Measurements from ENCODE around the gene VPS37D.
"Not testable (repeated sequence)": the region's sequence is repeated elsewhere in the genome, so short reads cannot be mapped to it uniquely, and the experiment has no call there.

The VPS37D gene

GRCh38 chr7:73667344-73668102 is at the start of gene VPS37D:
Gene VPS37D (plus strand): TSS chr7:73667831. CDS start chr7:73667959, 128 bp downstream.
- DNase-seq (ENCODE audit: low spot score): peak; percentile 97

GRCh38 chr7:73618538-73618937 is 49.1 kb upstream of the VPS37D start:
- DNase-seq (ENCODE audit: low spot score): no peak

GRCh38 chr7:73619394-73619793 is 48.2 kb upstream of the VPS37D start:
- DNase-seq (ENCODE audit: low spot score): not testable (repeated sequence)

GRCh38 chr7:73621168-73622063 is 46.2 kb upstream of the VPS37D start:
- DNase-seq (ENCODE audit: low spot score): no peak

- no peak for DNase-seq (ENCODE audit: low spot score)
Measured at GRCh38 chr7:73622527-73622908, 45.1 kb upstream of the VPS37D start.

DNA sequence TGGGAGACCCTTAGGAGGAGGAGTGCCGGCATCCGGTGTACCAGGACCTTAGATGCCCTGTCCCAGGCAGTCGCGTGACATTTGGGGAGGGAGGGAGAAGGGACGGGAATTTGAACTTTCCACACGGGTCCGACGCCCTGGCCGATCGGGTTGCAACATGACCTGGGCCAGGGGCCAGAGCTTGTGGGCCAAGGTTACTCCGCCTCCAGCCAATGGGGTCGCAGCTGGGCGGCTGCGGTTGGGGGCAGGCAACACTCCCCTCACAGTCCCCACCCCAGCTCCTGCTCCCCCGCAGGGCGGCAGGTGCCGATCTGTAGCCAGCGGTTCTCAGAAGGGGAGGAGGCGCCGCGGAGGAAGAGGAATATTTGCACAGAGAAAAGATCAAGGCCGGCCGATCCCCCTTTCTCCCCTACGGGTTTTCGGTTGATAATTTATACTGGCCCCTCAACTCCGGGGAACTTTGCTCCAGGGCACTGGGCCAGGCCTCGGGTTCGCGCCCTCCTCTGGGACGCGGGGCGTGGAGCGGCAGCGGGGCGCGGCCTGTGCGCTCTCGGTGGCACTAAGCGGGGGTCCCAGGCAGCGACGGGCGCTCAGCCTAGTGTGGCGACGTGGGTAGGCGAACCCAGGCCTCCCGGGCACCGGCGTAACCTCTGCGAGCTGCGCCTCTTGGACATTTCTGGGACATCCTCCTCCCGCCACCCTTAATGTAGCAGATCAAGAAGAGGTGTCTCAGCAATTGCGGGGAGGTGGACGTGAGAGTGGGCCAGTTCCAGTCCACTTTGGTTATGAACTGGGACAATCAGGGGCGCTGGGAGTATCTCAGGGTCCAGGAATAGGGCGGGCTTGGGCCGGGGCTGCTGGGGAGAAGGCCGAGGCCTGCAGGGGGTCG is 44.5 kb upstream of the VPS37D start:
- DNase-seq (ENCODE audit: low spot score): no peak

GRCh38 chr7:73623798-73624668 is 43.6 kb upstream of the VPS37D start, which contains the start of gene MLXIPL:
Gene MLXIPL (minus strand): TSS chr7:73624522. CDS start chr7:73624492, 30 bp downstream.
- DNase-seq (ENCODE audit: low spot score): peak; percentile 90

GRCh38 chr7:73624669-73625001 is 43.0 kb upstream of the VPS37D start:
- no peak for DNase-seq (ENCODE audit: low spot score)

GRCh38 chr7:73625276-73625675 is 42.4 kb upstream of the VPS37D start:
- no peak for DNase-seq (ENCODE audit: low spot score)

GRCh38 chr7:73626814-73627213 is 40.8 kb upstream of the VPS37D start:
- no peak for DNase-seq (ENCODE audit: low spot score)

- DNase-seq (ENCODE audit: low spot score): no peak
Measured at GRCh38 chr7:73628504-73628903, 39.1 kb upstream of the VPS37D start.

- no peak for DNase-seq (ENCODE audit: low spot score)
Measured at GRCh38 chr7:73631558-73631957, 36.1 kb upstream of the VPS37D start.

DNA sequence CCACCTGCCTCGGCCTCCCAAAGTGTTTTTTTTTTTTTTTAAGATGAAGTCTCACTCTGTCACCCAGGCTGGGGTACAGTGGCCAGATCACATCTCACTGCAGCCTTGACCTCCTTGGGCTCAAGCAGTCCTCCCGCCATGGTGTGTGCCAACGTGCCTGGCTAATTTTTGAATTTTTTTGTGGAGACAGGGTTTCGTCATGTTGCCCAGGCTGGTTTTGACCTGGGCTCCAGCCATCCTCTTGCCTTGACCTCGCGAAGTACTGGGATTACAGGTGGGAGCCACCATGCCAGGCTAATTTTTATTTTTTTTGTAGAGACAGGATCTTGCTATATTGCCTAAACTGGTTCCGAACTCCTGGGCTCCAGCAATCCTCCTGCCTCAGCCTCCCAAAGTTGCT is 34.3 kb upstream of the VPS37D start:
- no peak for DNase-seq (ENCODE audit: low spot score)

GRCh38 chr7:73633844-73634243 is 33.8 kb upstream of the VPS37D start:
- no peak for DNase-seq (ENCODE audit: low spot score)

GRCh38 chr7:73635428-73636200 is 32.0 kb upstream of the VPS37D start:
- no peak for DNase-seq (ENCODE audit: low spot score)

DNA sequence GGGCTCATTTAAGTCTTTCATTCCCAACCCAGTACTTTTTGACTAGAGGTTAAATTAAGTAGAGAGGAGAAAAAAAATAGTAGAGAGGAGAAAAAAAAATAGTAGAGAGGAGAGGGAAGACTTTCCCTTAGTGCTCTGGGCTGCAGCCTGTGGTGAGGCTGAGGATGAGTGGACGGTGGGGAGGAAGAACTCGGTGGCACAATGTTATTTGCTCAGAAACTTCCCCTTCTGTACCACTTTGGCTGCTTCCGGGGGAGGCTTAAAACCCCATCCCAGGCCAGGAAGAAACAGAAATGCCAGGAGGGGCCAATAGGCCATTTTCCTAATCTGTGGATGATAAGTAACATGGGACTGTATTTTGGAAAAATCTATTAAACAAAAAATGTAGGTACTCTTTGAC is 28.7 kb upstream of the VPS37D start:
- no peak for DNase-seq (ENCODE audit: low spot score)

DNA sequence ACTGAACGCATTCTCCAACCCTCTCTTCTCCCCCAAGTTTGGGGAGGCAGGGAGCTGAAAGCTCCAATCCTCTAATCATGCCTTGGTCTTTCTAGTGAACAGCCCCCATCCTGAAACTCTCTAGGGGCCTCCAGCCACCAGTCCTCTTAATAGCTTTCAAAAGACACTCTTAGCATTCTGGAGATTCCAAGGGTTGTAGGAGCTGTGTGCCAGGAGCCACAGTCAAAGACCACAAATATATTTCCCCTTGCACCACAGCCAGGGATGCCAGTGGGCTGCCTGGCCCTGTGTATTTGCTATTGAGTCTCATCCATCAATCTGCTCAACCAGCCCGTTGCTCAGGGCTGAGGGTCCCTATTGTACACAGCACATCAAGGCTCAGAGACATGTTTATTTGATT is 24.8 kb upstream of the VPS37D start:
- no peak for DNase-seq (ENCODE audit: low spot score)

DNA sequence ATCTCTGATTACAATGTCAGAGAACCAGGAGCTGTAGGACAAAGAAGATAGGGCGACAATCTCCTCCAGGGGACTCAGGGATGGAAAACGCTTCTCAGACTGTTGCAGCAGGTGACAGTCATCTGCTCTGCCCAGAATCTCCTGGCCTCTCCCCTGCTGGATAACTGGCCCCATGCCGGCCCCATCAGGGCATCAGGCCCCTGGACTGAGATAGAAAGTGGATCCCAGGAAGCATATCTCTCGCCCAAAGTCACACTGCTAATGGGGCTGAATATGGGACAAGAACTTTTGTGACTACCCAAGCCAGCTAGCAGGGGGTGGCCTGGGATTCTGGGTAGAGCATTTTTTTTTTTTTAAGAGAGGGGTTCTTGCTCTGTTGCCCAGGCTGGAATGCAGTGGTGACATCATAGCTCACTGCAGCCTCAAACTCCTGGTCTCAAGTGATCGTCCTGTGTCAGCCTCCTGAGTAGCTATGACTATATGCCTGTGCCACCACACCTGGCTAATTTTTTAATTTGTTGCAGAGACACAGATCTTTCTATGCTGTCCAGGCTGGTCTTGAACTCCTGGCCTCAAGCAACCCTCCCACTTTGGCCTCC is 22.8 kb upstream of the VPS37D start:
- no peak for DNase-seq (ENCODE audit: low spot score)

DNA sequence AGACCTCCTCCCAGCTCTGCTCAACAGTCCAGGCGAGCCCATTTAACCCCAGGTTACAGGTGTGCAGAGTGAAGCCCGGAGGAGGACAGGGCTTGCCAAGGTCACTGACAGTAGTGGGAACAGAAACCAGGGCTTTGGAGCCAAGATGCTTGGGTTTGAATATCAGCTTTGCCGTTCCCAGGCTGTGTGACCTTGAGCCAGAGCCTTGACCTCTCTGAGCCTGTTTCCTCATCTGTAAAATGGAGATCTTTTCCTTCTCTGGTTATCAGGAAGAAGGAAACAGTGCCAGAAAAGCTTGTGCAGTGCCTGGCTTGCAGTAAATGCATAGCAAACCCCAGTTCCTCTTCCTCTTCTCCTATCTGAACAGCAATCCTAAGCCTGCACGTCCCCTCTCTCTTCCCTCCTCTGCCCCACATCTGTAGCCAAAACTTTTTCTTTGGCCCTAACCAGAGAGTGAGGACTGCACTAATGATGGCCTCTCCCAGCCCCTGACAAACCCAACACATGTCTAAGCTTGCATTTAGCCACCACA is 21.9 kb upstream of the VPS37D start:
- no peak for DNase-seq (ENCODE audit: low spot score)
